Neutrophil (primary cell): ENCODE measurements around the gene FHOD3.

ENCODE experiments used
- H3K27ac ChIP-seq: fragments of 200-600 bp; sonication (generic); 2 replicates; pipeline ENCODE4 v1.5.1; 2016; ENCODE audit warnings: mild to moderate bottlenecking, moderate library complexity
- H3K27me3 ChIP-seq: fragments of 200-600 bp; sonication (generic); 2 replicates; pipeline ENCODE4 v1.6.0; 2016; ENCODE audit warnings: mild to moderate bottlenecking
- H3K36me3 ChIP-seq: fragments of 200-600 bp; sonication (generic); 2 replicates; pipeline ENCODE4 v1.5.1; 2017
- H3K4me1 ChIP-seq, 2 experiments: fragments of 200-600 bp in 1 of 2; sonication (generic) in 1 of 2; 1 replicate in 1 of 2; 2 replicates in 1 of 2; pipeline versions ENCODE4 v1.5.1 to v1.6.1; 2013 to 2016; ENCODE audit warnings: low read depth in 1 of 2, low read length in 1 of 2, mild to moderate bottlenecking in 1 of 2, moderate library complexity in 1 of 2; ENCODE audit not compliant: control insufficient read depth in 1 of 2, insufficient read depth in 1 of 2
- H3K4me3 ChIP-seq, 2 experiments: fragments of 200-600 bp in 1 of 2; sonication (generic) in 1 of 2; 1 replicate in 1 of 2; 2 replicates in 1 of 2; pipeline ENCODE4 v1.5.1; 2013 to 2016; ENCODE audit warnings: low read depth in 1 of 2, low read length in 1 of 2, mild to moderate bottlenecking in 1 of 2, moderate library complexity in 1 of 2
- H3K9me3 ChIP-seq: fragments of 200-600 bp; sonication (generic); 2 replicates; pipeline ENCODE4 v1.5.1; 2016
- TF ChIP-seq, protein P1 (sequence below): fragments of 200-600 bp; sonication (generic); IDR thresholded peaks from 2 replicates; pipeline ENCODE4 v1.5.1; 2016; ENCODE audit warnings: antibody characterized with exemption

FHOD3 gene

GRCh38 chr18:36653141-36653869, 355.8 kb downstream of the FHOD3 start:
- TF ChIP-seq, protein P1, sequence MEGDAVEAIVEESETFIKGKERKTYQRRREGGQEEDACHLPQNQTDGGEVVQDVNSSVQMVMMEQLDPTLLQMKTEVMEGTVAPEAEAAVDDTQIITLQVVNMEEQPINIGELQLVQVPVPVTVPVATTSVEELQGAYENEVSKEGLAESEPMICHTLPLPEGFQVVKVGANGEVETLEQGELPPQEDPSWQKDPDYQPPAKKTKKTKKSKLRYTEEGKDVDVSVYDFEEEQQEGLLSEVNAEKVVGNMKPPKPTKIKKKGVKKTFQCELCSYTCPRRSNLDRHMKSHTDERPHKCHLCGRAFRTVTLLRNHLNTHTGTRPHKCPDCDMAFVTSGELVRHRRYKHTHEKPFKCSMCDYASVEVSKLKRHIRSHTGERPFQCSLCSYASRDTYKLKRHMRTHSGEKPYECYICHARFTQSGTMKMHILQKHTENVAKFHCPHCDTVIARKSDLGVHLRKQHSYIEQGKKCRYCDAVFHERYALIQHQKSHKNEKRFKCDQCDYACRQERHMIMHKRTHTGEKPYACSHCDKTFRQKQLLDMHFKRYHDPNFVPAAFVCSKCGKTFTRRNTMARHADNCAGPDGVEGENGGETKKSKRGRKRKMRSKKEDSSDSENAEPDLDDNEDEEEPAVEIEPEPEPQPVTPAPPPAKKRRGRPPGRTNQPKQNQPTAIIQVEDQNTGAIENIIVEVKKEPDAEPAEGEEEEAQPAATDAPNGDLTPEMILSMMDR = no peak
- H3K4me1 ChIP-seq = no peaks in the 10 kb centered on the region
- H3K27me3 ChIP-seq = no peaks in the 10 kb centered on the region
- no peaks in the 10 kb centered on the region for H3K36me3 ChIP-seq
- no peaks in the 10 kb centered on the region for H3K9me3 ChIP-seq
- H3K27ac ChIP-seq = no peak overlapping the region
- no peak overlapping the region for H3K4me3 ChIP-seq

DNA sequence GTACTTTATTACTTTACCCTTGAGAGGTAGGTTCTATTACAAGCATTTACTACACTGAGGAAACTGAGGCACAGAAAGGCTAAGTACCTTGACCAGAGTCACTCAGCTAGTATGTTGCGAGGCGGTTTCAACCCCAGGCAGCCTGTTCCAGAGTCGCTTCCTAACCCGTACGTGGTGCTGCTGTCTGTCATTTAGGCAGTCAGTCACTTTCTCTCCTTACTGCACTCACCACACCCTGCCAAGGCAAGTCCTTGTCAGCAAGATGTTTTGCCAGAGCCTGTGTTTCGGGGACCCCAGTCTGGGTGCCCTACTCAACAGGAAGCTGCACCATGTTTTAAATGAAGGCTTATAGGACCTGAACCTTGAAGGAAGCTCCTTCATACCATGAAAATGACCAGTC, 356.4 kb downstream of the FHOD3 start:
- TF ChIP-seq, protein P1 = no peak
- no peaks in the 10 kb centered on the region for H3K27me3 ChIP-seq
- H3K4me1 ChIP-seq = no peaks in the 10 kb centered on the region
- H3K36me3 ChIP-seq = no peaks in the 10 kb centered on the region
- H3K9me3 ChIP-seq = no peaks in the 10 kb centered on the region
- H3K27ac ChIP-seq = no peak overlapping the region
- no peak overlapping the region for H3K4me3 ChIP-seq

DNA sequence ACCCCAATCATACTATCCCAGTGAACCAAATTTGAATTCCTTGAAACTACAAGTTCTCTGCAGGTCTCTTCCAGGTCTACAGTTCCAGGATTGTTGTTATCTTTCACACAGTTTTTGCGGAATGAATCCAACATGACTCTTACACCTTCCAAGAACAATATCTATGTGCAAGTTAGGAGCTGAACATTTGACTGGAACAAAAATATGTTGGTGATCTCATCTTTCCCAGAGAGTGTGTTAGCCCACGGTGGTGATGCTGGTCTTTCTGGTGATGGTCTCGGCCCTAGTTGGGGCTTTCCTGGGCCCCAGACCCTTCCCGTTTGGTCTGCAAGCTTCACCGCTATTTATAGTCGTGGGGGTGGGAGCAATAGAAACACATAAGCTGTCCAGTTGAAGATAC, 357.6 kb downstream of the FHOD3 start:
- Histone ChIP-seq H3K4me1 (no peaks in the 10 kb centered on the region), H3K4me3 (no peak overlapping the region), H3K36me3 (no peaks in the 10 kb centered on the region), H3K27ac (no peak overlapping the region), H3K27me3 (no peaks in the 10 kb centered on the region), H3K9me3 (no peaks in the 10 kb centered on the region)
- TF ChIP-seq, protein P1 = no peak

DNA sequence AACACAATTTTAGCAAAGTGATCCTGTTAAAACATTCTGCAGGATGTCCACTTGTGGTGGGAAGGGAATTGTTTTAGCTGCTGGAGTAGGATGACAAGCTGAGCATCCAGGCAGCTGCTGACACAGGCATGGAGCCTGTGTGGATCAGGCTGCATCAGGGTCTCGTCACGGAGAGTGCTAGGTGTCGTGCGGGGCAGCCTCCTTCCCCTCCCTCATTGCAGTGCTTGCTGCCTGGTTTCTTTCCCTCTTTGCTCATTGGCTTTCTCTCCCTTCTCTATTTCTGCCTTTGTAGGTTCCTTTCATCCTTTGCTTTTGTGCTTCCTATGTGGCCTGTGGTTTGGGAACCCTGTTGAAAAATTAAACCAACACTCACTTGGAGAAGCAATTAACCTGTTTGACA, 358.4 kb downstream of the FHOD3 start:
- Histone ChIP-seq H3K27me3 (no peaks in the 10 kb centered on the region), H3K4me1 (no peaks in the 10 kb centered on the region), H3K9me3 (no peaks in the 10 kb centered on the region), H3K4me3 (no peak overlapping the region), H3K36me3 (no peaks in the 10 kb centered on the region), H3K27ac (no peak overlapping the region)
- TF ChIP-seq, protein P1 = no peak

- no peak overlapping the region for H3K27ac ChIP-seq
- H3K36me3 ChIP-seq = no peaks in the 10 kb centered on the region
- TF ChIP-seq, protein P1 = no peak
- no peaks in the 10 kb centered on the region for H3K27me3 ChIP-seq
- no peaks in the 10 kb centered on the region for H3K9me3 ChIP-seq
- H3K4me1 ChIP-seq = no peaks in the 10 kb centered on the region
- H3K4me3 ChIP-seq = no peak overlapping the region
These were observed 361.1 kb downstream of the FHOD3 start for GRCh38 chr18:36658611-36659010.
